Panc1 (cell line): ENCODE measurements around the gene IDI2.

Source experiments
- POLR2AphosphoS5 ChIP-seq: IDR thresholded peaks from 2 replicates; pipeline ENCODE4 v1.6.1; 2012; ENCODE audit warnings: mild to moderate bottlenecking, low read depth, low read length, moderate library complexity
- SIN3A ChIP-seq: IDR thresholded peaks from 2 replicates; pipeline ENCODE4 v1.6.1; 2012; ENCODE audit warnings: low read depth, mild to moderate bottlenecking, low read length, moderate library complexity, borderline replicate concordance; ENCODE audit not compliant: insufficient read depth
- TCF7L2 ChIP-seq: IDR thresholded peaks from 2 replicates; pipeline ENCODE4 v1.6.1; 2011; ENCODE audit warnings: mild to moderate bottlenecking, low read depth, low read length, inconsistent platforms
- TF ChIP-seq, protein P1 (sequence below): fragments of 450-650 bp; IDR thresholded peaks from 2 replicates; pipeline ENCODE4 v1.5.1; 2017; ENCODE audit warnings: mild to moderate bottlenecking
- TF ChIP-seq, protein P2 (sequence below), 2 experiments: IDR thresholded peaks; 2 replicates each; pipeline ENCODE4 v1.6.1; 2011 to 2012; ENCODE audit warnings: low read depth in 2 of 2, control low read depth in 1 of 2, low read length in 1 of 2, mild to moderate bottlenecking in 1 of 2, moderate library complexity in 1 of 2; ENCODE audit not compliant: insufficient read depth in 1 of 2

DNA sequence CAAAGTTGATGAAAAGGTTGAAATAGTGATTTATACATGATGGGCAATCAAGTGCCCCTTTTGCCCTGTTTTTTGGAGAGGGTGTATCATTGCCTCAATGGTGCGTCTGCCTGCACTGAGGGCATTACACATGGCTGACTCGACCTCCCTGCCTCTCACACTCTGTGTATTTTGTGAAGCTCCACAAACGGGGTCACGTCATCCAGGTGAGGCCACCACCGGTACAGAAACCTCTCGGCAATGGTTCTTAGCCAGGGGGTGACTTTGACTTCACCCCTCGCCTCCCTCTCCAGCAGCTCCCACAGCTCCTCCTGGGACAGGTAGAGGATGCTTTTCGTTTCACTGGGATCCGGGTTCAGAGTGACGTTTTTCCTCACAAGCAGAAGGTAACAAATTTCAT lies 6.3 kb downstream of the IDI2 start:
- TF ChIP-seq, protein P1, sequence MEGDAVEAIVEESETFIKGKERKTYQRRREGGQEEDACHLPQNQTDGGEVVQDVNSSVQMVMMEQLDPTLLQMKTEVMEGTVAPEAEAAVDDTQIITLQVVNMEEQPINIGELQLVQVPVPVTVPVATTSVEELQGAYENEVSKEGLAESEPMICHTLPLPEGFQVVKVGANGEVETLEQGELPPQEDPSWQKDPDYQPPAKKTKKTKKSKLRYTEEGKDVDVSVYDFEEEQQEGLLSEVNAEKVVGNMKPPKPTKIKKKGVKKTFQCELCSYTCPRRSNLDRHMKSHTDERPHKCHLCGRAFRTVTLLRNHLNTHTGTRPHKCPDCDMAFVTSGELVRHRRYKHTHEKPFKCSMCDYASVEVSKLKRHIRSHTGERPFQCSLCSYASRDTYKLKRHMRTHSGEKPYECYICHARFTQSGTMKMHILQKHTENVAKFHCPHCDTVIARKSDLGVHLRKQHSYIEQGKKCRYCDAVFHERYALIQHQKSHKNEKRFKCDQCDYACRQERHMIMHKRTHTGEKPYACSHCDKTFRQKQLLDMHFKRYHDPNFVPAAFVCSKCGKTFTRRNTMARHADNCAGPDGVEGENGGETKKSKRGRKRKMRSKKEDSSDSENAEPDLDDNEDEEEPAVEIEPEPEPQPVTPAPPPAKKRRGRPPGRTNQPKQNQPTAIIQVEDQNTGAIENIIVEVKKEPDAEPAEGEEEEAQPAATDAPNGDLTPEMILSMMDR: no peak
- no peak for TF ChIP-seq SIN3A
- no peak for TF ChIP-seq TCF7L2
- no peak for TF ChIP-seq POLR2AphosphoS5
- TF ChIP-seq, protein P2, sequence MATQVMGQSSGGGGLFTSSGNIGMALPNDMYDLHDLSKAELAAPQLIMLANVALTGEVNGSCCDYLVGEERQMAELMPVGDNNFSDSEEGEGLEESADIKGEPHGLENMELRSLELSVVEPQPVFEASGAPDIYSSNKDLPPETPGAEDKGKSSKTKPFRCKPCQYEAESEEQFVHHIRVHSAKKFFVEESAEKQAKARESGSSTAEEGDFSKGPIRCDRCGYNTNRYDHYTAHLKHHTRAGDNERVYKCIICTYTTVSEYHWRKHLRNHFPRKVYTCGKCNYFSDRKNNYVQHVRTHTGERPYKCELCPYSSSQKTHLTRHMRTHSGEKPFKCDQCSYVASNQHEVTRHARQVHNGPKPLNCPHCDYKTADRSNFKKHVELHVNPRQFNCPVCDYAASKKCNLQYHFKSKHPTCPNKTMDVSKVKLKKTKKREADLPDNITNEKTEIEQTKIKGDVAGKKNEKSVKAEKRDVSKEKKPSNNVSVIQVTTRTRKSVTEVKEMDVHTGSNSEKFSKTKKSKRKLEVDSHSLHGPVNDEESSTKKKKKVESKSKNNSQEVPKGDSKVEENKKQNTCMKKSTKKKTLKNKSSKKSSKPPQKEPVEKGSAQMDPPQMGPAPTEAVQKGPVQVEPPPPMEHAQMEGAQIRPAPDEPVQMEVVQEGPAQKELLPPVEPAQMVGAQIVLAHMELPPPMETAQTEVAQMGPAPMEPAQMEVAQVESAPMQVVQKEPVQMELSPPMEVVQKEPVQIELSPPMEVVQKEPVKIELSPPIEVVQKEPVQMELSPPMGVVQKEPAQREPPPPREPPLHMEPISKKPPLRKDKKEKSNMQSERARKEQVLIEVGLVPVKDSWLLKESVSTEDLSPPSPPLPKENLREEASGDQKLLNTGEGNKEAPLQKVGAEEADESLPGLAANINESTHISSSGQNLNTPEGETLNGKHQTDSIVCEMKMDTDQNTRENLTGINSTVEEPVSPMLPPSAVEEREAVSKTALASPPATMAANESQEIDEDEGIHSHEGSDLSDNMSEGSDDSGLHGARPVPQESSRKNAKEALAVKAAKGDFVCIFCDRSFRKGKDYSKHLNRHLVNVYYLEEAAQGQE (IDR thresholded peaks at IDR 0.05; ENCODE audit: insufficient read depth in 1 of 2, low read depth in 2 of 2, low read length in 1 of 2): no peak
